Cardiac fibroblast (primary cell): ENCODE data around the gene ICOS.
A peak's percentile ranks its signal among the peaks of the same experiment; 100 is the strongest.
"Not testable (repeated sequence)": the region's sequence is repeated elsewhere in the genome, so short reads cannot be mapped to it uniquely, and the experiment has no call there.

Source experiments
- DNase-seq, 2 donors: peaks; one replicate each; pipeline versions ENCODE4 v3.0.0 to v3.0.0-alpha.2; 2010; ENCODE audit warnings: low read depth in 2 of 2
- H3K4me3 ChIP-seq, 2 donors: replicated peaks in 1 of 2; 1 replicate in 1 of 2; 2 replicates in 1 of 2; pipeline ENCODE4 v1.5.1; 2011; ENCODE audit warnings: low read depth in 2 of 2, low read length in 2 of 2, mild to moderate bottlenecking in 2 of 2, moderate library complexity in 1 of 2
- CTCF ChIP-seq: IDR thresholded peaks from one replicate; pipeline ENCODE4 v1.5.1; 2011; ENCODE audit warnings: low read depth, mild to moderate bottlenecking, low read length, inconsistent platforms

ICOS gene

GRCh38 chr2:203948733-203949132 is 12.2 kb downstream of the ICOS start:
- no peak for TF ChIP-seq CTCF
- H3K4me3 ChIP-seq, result no peak overlapping the region
- DNase-seq, result no peak

- H3K4me3 ChIP-seq, result no peak overlapping the region
- TF ChIP-seq CTCF, result no peak
- DNase-seq, result peak; percentile 6 to 21
Measured at GRCh38 chr2:203949228-203949627, 12.7 kb downstream of the ICOS start.

GRCh38 chr2:203951366-203951902 is 14.9 kb downstream of the ICOS start:
- DNase-seq, result no peak
- TF ChIP-seq CTCF, result no peak
- H3K4me3 ChIP-seq, result no peak overlapping the region

GRCh38 chr2:203959265-203959664 is 22.7 kb downstream of the ICOS start:
- TF ChIP-seq CTCF, result no peak
- H3K4me3 ChIP-seq, result no peak overlapping the region
- no peak for DNase-seq

- TF ChIP-seq CTCF, result no peak
- no peak overlapping the region for H3K4me3 ChIP-seq
- DNase-seq, result no peak
Measured at GRCh38 chr2:203959672-203960071, 23.1 kb downstream of the ICOS start.

- DNase-seq, result peak; percentile 2
- TF ChIP-seq CTCF, result no peak
- H3K4me3 ChIP-seq, result no peak overlapping the region
Measured at GRCh38 chr2:203960811-203961210, 24.2 kb downstream of the ICOS start.

GRCh38 chr2:203965190-203965589 is 28.6 kb downstream of the ICOS start:
- H3K4me3 ChIP-seq, DNase-seq: not testable (repeated sequence)
